Endodermal cell (in vitro differentiated cells): ENCODE results near the gene CLIC3. TPM values are rescaled to one million over a fixed set of nuclear protein-coding genes. Genes with fewer than 3 reads are reported as not detected.
A peak's percentile ranks its signal among the peaks of the same experiment; 100 is the strongest.

Experiments used
- DNase-seq: peaks from one replicate; pipeline ENCODE4 v3.0.0-alpha.2; 2017
- H3K27ac ChIP-seq: 2 replicates; pipeline ENCODE4 v1.5.1; 2013; ENCODE audit warnings: mild to moderate bottlenecking, low read depth, low read length, moderate library complexity
- H3K27me3 ChIP-seq: 2 replicates; pipeline ENCODE4 v1.6.1; 2013; ENCODE audit warnings: mild to moderate bottlenecking, low read length, moderate library complexity; ENCODE audit not compliant: insufficient read depth, control insufficient read depth, poor library complexity, severe bottlenecking
- H3K36me3 ChIP-seq: 2 replicates; pipeline ENCODE4 v1.7.0; 2013; ENCODE audit warnings: mild to moderate bottlenecking, low read length, moderate library complexity; ENCODE audit not compliant: control insufficient read depth, insufficient read depth
- H3K4me1 ChIP-seq: one replicate; pipeline ENCODE4 v1.7.0; 2013; ENCODE audit warnings: low read length; ENCODE audit not compliant: control insufficient read depth, insufficient read depth
- H3K4me3 ChIP-seq: 2 replicates; pipeline ENCODE4 v1.5.1; 2013; ENCODE audit warnings: mild to moderate bottlenecking, low read length, moderate library complexity
- H3K9ac ChIP-seq: 2 replicates; pipeline ENCODE4 v1.6.1; 2013; ENCODE audit warnings: mild to moderate bottlenecking, low read length, moderate library complexity; ENCODE audit not compliant: poor library complexity, severe bottlenecking; ENCODE audit errors: extremely low read depth
- H3K9me3 ChIP-seq: 2 replicates; pipeline ENCODE4 v1.6.1; 2013; ENCODE audit warnings: mild to moderate bottlenecking, low read length, moderate library complexity; ENCODE audit not compliant: control insufficient read depth
- H3K27ac Mint-ChIP-seq: 2 replicates; pipeline ENCODE4 v1.8.0; 2020; ENCODE audit warnings: mixed read lengths
- H3K27me3 Mint-ChIP-seq: 2 replicates; pipeline ENCODE4 v1.8.0; 2021; ENCODE audit warnings: mild to moderate bottlenecking, mixed read lengths; ENCODE audit not compliant: insufficient read depth
- H3K36me3 Mint-ChIP-seq: 2 replicates; pipeline ENCODE4 v1.8.0; 2020; ENCODE audit warnings: low read depth, mixed read lengths
- H3K4me1 Mint-ChIP-seq: 2 replicates; pipeline ENCODE4 v1.8.0; 2020; ENCODE audit warnings: mixed read lengths
- H3K4me3 Mint-ChIP-seq: 2 replicates; pipeline ENCODE4 v1.8.0; 2020; ENCODE audit warnings: mild to moderate bottlenecking, moderate library complexity, mixed read lengths
- H3K9me3 Mint-ChIP-seq: 2 replicates; pipeline ENCODE4 v1.8.0; 2020; ENCODE audit warnings: mild to moderate bottlenecking, mixed read lengths
- CTCF ChIP-seq: fragments of 200-600 bp; sonication (generic); conservative IDR thresholded peaks from 2 replicates; pipeline ENCODE4 v1.5.0; 2021; ENCODE audit warnings: antibody characterized with exemption, mild to moderate bottlenecking
- WGBS, 2 experiments: methylation state at CpG; one replicate each; pipeline versions ENCODE4 v1.1.5 to v1.1.7; 2013; ENCODE audit warnings: missing lambda C conversion rate in 2 of 2, mixed read lengths in 1 of 2; ENCODE audit not compliant: insufficient coverage in 1 of 2, insufficient read length in 1 of 2; 5-methylcytosine and 5-hydroxymethylcytosine counted together
- total RNA-seq, 2 donors: library from RNA; stranded (reverse); fragmentation: NEBNext Ultra II Directional in 1 of 2; extraction: Animal tissue kit (Norgen Biotek cat#: 25700) in 1 of 2; gene quantifications; 2 replicates in 1 of 2; 3 replicates in 1 of 2; pipeline ENCODE4 v1.2.1, GENCODE V29; 2021

The CLIC3 gene
- total RNA-seq, 2 donors from 2014 or later = 0.46 TPM; not detected in 1

DNA sequence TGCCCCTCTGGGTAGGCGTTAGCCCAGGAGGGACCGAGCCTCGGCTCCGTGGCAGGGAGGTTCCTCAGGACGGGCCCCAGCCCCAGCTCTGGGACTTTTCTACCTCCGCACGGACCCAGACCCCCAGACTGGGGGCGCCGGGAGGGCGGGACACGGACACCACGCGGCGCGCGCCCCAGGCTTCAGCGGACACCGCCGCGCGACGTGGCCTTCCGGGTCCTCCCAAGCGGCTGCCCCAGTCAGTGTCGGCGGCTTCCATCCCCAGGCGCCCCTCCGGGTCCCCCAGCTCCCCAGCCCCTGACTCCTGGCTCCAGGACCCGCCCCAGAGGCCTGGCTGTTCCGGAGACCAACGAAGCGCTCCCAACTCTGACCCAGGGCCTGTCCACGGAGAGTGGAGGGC lies 10.5 kb downstream of the CLIC3 start:
- H3K4me3 ChIP-seq = no peak overlapping the region

GRCh38 chr9:136985027-136985602 lies 11.3 kb downstream of the CLIC3 start:
- DNase-seq = peak; percentile 74
- no peaks in the 10 kb centered on the region for H3K9me3 ChIP-seq
- TF ChIP-seq CTCF = no peak
- H3K9ac ChIP-seq = no peak overlapping the region
- Mint-ChIP-seq H3K27ac (no peak overlapping the region), H3K27me3 (peaks cover 23% of the 10 kb centered on the region), H3K9me3 (peaks cover 2% of the 10 kb centered on the region), H3K4me3 (peak overlapping the region; percentile 19), H3K36me3 (no peaks in the 10 kb centered on the region), H3K4me1 (peaks cover 12% of the 10 kb centered on the region)
- H3K27me3 ChIP-seq = peaks cover 12% of the 10 kb centered on the region
- H3K4me1 ChIP-seq = no peaks in the 10 kb centered on the region
- WGBS, 2 experiments = 63 to 80% methylated on average over 28 to 48 of the region's 48 CpGs
- H3K4me3 ChIP-seq = no peak overlapping the region
- no peaks in the 10 kb centered on the region for H3K36me3 ChIP-seq
- H3K27ac ChIP-seq = no peak overlapping the region

More for the DNA sequence above, 10.5 kb downstream of the CLIC3 start:
- Histone ChIP-seq H3K27ac (no peak overlapping the region), H3K9ac (no peak overlapping the region), H3K9me3 (peaks cover 7% of the 10 kb centered on the region), H3K27me3 (peaks cover 12% of the 10 kb centered on the region), H3K4me1 (no peaks in the 10 kb centered on the region), H3K36me3 (no peaks in the 10 kb centered on the region)
- H3K27me3 Mint-ChIP-seq = peaks cover 26% of the 10 kb centered on the region
- no peak for TF ChIP-seq CTCF
- no peaks in the 10 kb centered on the region for H3K36me3 Mint-ChIP-seq
- H3K27ac Mint-ChIP-seq = no peak overlapping the region
- DNase-seq = no peak
- WGBS, 2 experiments = 70 to 82% methylated on average over 23 to 33 of the region's 33 CpGs
- no peak overlapping the region for H3K4me3 Mint-ChIP-seq
- peaks cover 7% of the 10 kb centered on the region for H3K4me1 Mint-ChIP-seq
- peaks cover 8% of the 10 kb centered on the region for H3K9me3 Mint-ChIP-seq

DNA sequence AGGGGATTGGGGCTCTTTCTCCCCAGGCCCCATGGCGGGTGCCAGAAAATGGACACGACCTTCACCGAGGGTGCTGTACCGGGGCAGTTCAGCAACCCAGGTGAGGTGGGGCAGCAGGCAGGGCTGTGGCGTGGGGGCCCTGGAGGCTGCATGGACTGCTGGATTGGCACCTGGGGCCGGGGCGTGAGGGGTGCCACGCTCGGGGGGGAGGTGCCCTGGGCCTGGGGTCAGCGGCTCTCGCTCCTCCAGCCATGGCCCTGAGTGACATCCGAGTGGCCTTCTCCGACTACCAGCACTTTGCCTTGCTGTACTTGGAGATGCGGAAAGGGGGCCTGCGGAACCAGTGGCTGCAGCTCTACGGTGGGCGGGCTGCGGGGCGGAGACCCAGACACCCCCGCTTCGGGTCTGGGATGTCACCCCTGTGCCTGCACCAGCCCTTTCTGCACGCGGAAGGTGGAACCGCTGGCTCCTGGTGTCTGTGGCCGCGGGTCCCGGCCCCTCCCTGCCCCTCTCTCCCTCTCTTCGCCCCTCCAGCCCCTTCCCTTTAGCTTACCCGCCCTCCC lies 11.8 kb downstream of the CLIC3 start:
- Mint-ChIP-seq H3K4me3 (peak overlapping the region; percentile 19), H3K36me3 (no peaks in the 10 kb centered on the region), H3K27me3 (peaks cover 23% of the 10 kb centered on the region), H3K4me1 (peaks cover 11% of the 10 kb centered on the region), H3K27ac (no peak overlapping the region), H3K9me3 (no peaks in the 10 kb centered on the region)
- no peak overlapping the region for H3K9ac ChIP-seq
- H3K27me3 ChIP-seq = peaks cover 12% of the 10 kb centered on the region
- no peak overlapping the region for H3K27ac ChIP-seq
- WGBS, 2 experiments = 78 to 85% methylated on average over 22 to 29 of the region's 29 CpGs
- no peaks in the 10 kb centered on the region for H3K9me3 ChIP-seq
- no peak overlapping the region for H3K4me3 ChIP-seq
- H3K36me3 ChIP-seq = no peaks in the 10 kb centered on the region
- H3K4me1 ChIP-seq = peaks cover 3% of the 10 kb centered on the region
- DNase-seq = peak; percentile 70
- TF ChIP-seq CTCF = no peak
